Inflammatory macrophage treated with lipopolysaccharide for 4 hours (primary cell): ENCODE data around the gene C9.
"Not testable (repeated sequence)": the region's sequence is repeated elsewhere in the genome, so short reads cannot be mapped to it uniquely, and the experiment has no call there.

Source experiments
- DNase-seq: peaks from one replicate; pipeline ENCODE4 v3.0.0-alpha.2; 2020

Gene C9

DNA sequence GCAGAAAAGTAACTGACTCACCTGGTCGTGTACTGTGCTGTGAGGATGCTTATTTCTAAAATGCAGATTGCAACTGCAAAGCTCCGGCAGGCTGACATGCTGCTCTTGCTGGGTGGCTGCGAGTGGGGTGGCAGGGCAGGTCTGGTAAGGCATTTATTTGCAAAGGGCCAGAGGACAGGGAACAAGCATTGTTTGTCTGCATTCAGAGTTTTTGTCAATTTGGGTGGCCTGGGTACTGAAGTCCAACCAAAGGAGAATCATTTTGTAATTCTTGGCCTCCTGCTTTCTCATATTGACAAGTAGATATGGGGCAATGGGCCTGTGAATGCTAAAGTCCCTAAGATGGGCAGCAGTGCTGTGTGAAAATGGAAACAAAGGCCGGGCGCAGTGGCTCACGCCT, at the start of gene C9:
C9 (minus strand) TSS at position 129 of the 400 bp plus-strand sequence; CDS start at position 98, 31 bp downstream.
- no peak for DNase-seq

DNA sequence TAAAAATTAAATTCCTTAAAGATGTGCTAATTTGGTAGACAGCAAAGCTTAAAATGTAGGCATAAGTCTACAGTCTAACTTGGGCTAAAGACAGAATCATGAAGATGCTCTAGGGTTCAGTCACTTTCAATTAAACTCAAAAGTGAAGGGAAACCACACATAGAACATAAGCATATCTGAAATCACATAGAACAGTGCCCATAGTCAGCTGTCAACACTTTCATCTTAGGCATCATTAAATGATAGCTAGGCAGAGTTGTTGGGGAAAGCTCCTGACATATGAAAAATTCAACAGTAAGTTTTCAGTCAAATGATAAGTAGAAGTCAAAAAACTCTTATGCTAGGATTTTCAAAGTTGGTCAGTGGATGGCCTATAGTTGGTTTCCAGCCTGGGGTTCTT, 49.5 kb upstream of the C9 start:
- no peak for DNase-seq

- DNase-seq = peak; percentile 21
Observed at GRCh38 chr5:39412721-39413394, 48.6 kb upstream of the C9 start.

DNA sequence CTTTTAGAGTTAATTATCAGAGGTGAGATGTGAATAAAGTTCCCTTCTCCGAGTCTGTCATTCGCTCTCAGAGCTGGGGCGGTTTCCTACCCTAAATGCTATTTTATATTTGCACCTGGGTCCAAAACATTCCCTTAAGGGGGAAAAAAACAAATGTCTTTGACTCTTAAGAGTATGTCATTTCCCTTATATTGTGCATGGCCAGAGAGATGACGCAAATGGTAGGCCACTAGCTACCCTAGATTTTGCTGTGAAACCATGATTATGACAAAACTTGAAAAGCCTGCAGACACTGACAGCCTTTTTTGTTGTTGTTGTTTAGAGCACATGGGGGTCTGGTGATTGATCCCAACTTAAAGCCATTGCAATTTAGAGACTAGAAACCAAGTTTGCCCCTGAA, 47.7 kb upstream of the C9 start:
- peak; percentile 64 for DNase-seq

GRCh38 chr5:39411061-39411460, 46.8 kb upstream of the C9 start:
- DNase-seq = peak; percentile 88

DNA sequence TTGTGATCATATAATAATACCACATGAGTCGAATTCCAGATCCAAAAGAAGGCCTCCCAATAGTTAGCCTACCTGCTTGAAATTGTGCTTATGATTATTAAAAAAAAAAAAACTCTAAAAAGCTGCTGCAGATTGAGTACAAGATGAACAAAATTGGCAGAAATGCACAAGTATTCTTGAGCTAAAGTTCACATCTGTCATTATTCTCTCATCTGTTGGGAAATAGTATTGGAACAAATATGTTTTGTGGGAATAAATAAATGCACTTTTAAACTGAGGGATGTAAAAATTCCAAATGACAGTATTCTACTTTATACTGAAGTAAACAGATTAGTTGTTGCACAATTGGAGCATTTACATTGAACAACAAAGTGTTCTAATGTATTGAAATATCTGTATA, 44.7 kb upstream of the C9 start:
- DNase-seq = no peak

DNA sequence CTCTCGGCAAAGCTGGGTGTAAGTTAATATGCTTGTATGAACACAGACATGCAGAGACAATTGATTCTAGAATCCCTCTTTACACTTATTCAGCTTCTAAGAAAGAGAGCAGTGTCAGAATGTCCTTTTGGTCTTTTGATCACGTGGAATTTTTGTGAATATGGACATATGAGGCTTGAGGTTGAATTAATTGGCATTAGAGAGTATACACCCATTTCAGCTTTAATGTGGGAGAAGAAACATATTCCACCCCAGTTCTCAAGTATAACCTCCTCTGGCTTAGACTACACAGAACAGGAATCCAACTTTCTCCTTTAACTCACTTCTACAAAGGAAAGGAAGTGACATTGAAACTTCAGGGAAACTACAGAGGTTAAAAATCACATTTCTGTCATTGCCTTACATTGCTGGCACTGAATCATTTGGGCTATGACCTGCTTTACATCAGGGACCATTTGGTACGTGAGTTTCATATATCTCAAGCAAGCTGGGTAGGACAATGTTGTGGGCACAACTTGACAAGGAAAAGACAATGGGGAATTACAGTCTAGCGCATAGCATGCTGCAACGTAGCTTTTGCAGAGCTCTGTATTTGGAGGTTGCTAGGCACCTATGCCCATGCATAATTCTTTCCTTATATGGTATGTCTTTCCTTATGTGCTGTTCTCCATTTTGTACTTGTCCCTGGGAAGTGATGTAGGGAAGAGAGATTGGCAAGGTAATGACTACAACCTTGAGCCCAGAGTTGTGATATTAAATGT, 41.0 kb upstream of the C9 start:
- DNase-seq = peak; percentile 63

DNA sequence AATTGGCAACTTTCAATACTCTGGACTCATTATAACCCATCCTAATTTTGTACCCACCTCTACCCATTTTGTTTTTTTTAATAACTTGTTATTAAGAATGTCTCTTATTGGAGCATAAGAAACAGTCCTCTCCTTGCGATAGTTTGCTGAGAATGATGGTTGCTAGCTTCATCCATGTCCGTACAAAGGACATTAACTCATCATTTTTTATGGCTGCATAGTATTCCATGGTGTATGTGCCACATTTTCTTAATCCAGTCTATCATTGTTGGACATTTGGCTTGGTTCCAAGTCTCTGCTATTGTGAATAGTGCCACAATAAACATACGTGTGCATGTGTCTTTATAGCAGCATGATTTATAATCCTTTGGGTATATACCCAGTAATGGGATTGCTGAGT, 39.5 kb upstream of the C9 start:
- DNase-seq = not testable (repeated sequence)

DNA sequence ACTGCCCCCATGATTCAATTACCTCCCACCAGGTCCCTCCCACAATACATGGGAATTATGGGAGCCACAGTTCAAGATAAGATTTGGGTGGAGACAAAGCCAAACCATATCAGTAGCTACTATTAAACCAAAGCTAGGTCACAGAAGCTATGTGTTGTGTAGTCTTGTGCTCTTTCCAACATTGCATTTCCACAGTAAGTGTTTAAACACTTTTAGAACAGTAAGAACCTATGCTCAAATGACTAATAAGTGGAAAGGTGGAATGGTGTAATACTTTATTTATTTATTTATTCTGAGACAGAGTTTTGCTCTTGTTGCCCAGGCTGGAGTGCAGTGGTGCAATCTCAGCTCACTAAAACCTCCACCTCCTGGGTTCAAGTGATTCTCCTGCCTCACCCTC, 37.8 kb upstream of the C9 start:
- peak; percentile 18 for DNase-seq

GRCh38 chr5:39400713-39401578, 36.7 kb upstream of the C9 start:
- DNase-seq = peak; percentile 32

DNA sequence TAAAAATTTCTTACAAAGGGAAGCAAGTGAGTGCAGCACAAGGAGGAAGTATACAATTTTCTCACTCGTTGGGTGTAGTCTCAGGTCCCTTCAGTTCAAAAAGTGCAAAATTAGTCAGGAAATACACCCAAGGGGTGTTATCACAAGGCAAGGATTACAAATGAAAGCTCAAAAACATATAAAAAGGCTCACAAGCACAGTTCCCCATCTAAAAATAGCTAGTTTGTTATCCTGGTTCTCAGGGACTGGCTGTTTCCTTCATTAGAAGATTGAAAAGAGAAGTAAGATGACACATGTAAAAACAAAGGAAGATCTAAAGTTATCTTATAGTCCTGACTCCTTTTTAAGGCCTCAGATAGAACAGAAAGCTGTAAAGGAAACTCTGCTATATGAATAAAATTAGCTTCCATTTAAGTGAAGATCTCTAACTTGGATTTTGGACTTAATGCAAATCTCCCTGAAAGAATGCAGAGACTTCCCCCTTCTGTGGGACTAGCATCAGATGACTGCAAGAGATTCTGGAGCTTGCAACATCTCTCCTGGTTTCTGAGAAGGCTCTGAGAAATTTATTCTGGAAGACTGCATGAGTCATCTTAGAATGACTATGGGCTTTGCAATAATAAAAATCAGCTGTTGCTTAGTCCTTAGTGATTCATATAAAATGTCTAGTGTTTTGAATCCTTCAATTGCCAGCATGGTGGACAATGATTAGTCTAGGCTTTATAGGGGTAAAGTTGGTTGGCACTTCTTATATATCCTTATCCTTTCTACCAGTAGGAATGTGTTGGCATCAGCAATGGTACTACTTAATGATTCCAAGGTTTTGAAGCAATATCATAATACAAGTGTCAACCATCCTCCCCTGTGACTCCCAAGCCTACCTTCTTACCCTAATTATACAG, 35.1 kb upstream of the C9 start:
- DNase-seq = peak; percentile 99

- no peak for DNase-seq
Observed at GRCh38 chr5:39396843-39397242, 32.5 kb upstream of the C9 start.

DNA sequence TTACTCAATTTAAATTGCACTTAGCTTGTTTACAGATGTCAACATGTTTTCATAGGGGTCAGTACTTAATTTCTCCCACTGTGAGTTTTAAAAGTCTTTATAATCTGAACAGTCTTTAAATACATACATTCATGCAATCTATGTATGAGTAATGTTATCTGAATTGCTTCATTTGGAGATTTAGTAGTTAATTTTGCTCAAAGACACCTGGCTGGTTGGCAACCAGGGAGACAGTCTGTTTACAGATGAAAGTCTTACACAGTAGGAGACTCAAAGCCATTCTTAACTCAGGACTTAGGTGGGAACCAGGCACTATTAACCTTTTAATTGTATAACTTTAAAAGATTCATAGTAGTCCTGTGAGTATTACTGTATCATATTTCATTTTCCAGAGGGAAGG, 31.2 kb upstream of the C9 start:
- no peak for DNase-seq

- DNase-seq = peak; percentile 94
Observed at GRCh38 chr5:39394946-39395345, 30.7 kb upstream of the C9 start.

GRCh38 chr5:39390945-39391344, 26.6 kb upstream of the C9 start:
- no peak for DNase-seq

- DNase-seq = no peak
Observed at GRCh38 chr5:39387293-39387692, 23.0 kb upstream of the C9 start.

GRCh38 chr5:39384271-39384670, 20.0 kb upstream of the C9 start:
- DNase-seq = no peak

DNA sequence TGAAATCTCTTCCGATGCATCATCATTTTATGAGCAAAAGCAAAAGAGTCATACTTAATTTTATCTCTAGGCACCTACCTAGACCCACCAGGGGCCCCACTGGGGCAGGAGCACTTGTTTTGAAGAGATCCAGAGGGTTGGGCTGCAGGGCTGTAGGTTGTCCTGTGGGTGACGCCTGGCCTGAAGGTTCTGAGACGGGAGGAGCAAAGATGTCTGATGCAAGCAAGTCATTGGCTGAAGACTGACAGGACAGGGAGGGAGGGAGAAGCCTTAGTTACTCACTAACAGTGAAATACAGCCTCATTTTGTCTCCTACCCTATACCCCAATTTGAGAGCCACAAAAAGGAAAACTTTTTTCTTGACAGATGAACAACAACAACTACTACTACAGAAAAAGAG, 17.1 kb upstream of the C9 start:
- no peak for DNase-seq

GRCh38 chr5:39379693-39380092, 15.4 kb upstream of the C9 start:
- DNase-seq = no peak

GRCh38 chr5:39377613-39378012, 13.3 kb upstream of the C9 start:
- DNase-seq = no peak

GRCh38 chr5:39376293-39376714, 12.0 kb upstream of the C9 start:
- peak; percentile 69 for DNase-seq

GRCh38 chr5:39373791-39374190, 9.5 kb upstream of the C9 start:
- no peak for DNase-seq

DNA sequence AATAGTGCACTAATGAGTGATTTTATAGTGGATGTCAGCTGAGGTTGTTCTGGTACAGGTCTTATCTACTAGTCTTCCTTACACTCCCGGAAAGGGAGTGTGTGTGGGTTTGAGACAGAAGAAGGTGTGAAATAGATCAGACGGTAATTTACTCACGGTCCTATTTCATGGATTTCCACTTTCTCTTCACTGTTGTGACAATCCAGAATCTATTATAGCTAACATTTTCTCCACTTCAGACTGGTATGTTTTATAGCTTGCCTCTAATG, 7.0 kb upstream of the C9 start:
- no peak for DNase-seq
